SK-N-SH (cell line): ENCODE data around the gene ATG4B. TPM values are rescaled to one million over a fixed set of nuclear protein-coding genes. Genes with fewer than 3 reads are reported as not detected.

ENCODE experiments used
- CTCF ChIA-PET: fragments of 300-600, 350-600 bp; formaldehyde crosslinking; extraction: SDS; loops from one replicate; lab custom pipeline; 2021; lab: Yijun Ruan, JAX
- POLR2A ChIA-PET: fragments of 350-600 bp; sonication (Branson Sonifier 250); formaldehyde crosslinking; extraction: SDS; loops from one replicate; lab custom pipeline; 2020; ENCODE audit warnings: antibody characterized with exemption, inconsistent platforms; lab: Yijun Ruan, JAX
- DNase-seq: peaks from one replicate; pipeline ENCODE4 v3.0.0; 2012
- H2AFZ ChIP-seq: fragments of 200-600 bp; sonication (generic); 2 replicates; pipeline ENCODE4 v1.8.1; 2016; ENCODE audit warnings: antibody characterized with exemption, mild to moderate bottlenecking, low read depth
- H3F3A ChIP-seq: fragments of 200-600 bp; sonication (generic); replicated peaks from 2 replicates; pipeline ENCODE3; 2016; ENCODE audit warnings: antibody characterized with exemption, mild to moderate bottlenecking; ENCODE audit not compliant: insufficient read depth
- H3K27ac ChIP-seq, 2 experiments: fragments of 200-500 bp in 1 of 2; fragments of 200-600 bp in 1 of 2; sonication (Bioruptor generic) in 1 of 2; sonication (generic), shearing (Covaris generic) in 1 of 2; 2 replicates each; pipeline versions ENCODE4 v1.5.1 to v1.6.1; 2014 to 2016; ENCODE audit warnings: low read depth in 2 of 2, inconsistent platforms in 1 of 2, low read length in 1 of 2, mild to moderate bottlenecking in 1 of 2, mixed read lengths in 1 of 2
- H3K27me3 ChIP-seq: fragments of 200-600 bp; sonication (generic), shearing (Covaris generic); 2 replicates; pipeline ENCODE4 v1.6.1; 2016; ENCODE audit warnings: mixed run types; ENCODE audit not compliant: insufficient read depth
- H3K36me3 ChIP-seq, 2 experiments: fragments of 200-500 bp in 1 of 2; fragments of 200-600 bp in 1 of 2; sonication (Bioruptor generic) in 1 of 2; sonication (generic) in 1 of 2; replicated peaks in 1 of 2; 2 replicates each; pipeline versions ENCODE3 to v1.5.1; 2014 to 2016; ENCODE audit warnings: low read length in 1 of 2, mild to moderate bottlenecking in 1 of 2; ENCODE audit not compliant: insufficient read depth in 2 of 2, control insufficient read depth in 1 of 2
- H3K4me1 ChIP-seq, 2 experiments: fragments of 200-500 bp in 1 of 2; fragments of 200-600 bp in 1 of 2; sonication (Bioruptor generic) in 1 of 2; sonication (generic), shearing (Covaris generic) in 1 of 2; 2 replicates each; pipeline versions ENCODE4 v1.5.1 to v1.6.1; 2014 to 2016; ENCODE audit warnings: low read depth in 1 of 2, low read length in 1 of 2, mixed run types in 1 of 2; ENCODE audit not compliant: insufficient read depth in 2 of 2, control insufficient read depth in 1 of 2
- H3K4me2 ChIP-seq: fragments of 200-600 bp; sonication (generic), shearing (Covaris generic); 2 replicates; pipeline ENCODE4 v1.6.1; 2017; ENCODE audit warnings: mixed run types
- H3K4me3 ChIP-seq, 2 experiments: fragments of 200-500 bp in 1 of 2; fragments of 200-600 bp in 1 of 2; sonication (Bioruptor generic) in 1 of 2; sonication (generic), shearing (Covaris generic) in 1 of 2; 2 replicates each; pipeline versions ENCODE4 v1.5.1 to v1.8.1; 2014 to 2016; ENCODE audit warnings: low read depth in 2 of 2, inconsistent platforms in 1 of 2, low read length in 1 of 2, mild to moderate bottlenecking in 1 of 2, mixed read lengths in 1 of 2, moderate library complexity in 1 of 2
- H3K79me2 ChIP-seq: fragments of 200-600 bp; sonication (generic); 2 replicates; pipeline ENCODE4 v1.8.1; 2017; ENCODE audit warnings: mild to moderate bottlenecking; ENCODE audit not compliant: insufficient read depth
- H3K9ac ChIP-seq: fragments of 200-600 bp; sonication (generic); 2 replicates; pipeline ENCODE4 v1.6.1; 2017; ENCODE audit warnings: mixed run types
- H3K9me2 ChIP-seq: fragments of 200-600 bp; sonication (generic); 2 replicates; pipeline ENCODE4 v1.6.1; 2017; ENCODE audit warnings: mixed run types
- H3K9me3 ChIP-seq: fragments of 200-600 bp; sonication (generic); 2 replicates; pipeline ENCODE4 v1.6.1; 2017; ENCODE audit warnings: mixed run types, mild to moderate bottlenecking, moderate library complexity
- H4K20me1 ChIP-seq: fragments of 200-600 bp; sonication (generic); 2 replicates; pipeline ENCODE4 v1.6.1; 2017; ENCODE audit warnings: mild to moderate bottlenecking, mixed run types; ENCODE audit not compliant: insufficient read depth
- CHD2 ChIP-seq: fragments of 150-350 bp; IDR thresholded peaks from 2 replicates; pipeline ENCODE4 v1.6.1; 2018; ENCODE audit warnings: low read length; ENCODE audit not compliant: partially characterized antibody
- ELF1 ChIP-seq: IDR thresholded peaks from 2 replicates; pipeline ENCODE4 v1.4.0; 2012
- EP300 ChIP-seq, 2 experiments: IDR thresholded peaks; 2 replicates each; pipeline versions ENCODE4 v1.4.0 to v1.6.1; 2012; ENCODE audit warnings: borderline replicate concordance in 1 of 2, low read depth in 1 of 2, low read length in 1 of 2
- EZH2phosphoT487 ChIP-seq: fragments of 200-600 bp; sonication (generic); IDR thresholded peaks from 2 replicates; pipeline ENCODE4 v1.6.1; 2017; ENCODE audit warnings: low read depth, mixed run types, mild to moderate bottlenecking, antibody characterized with exemption, moderate library complexity, borderline replicate concordance
- FOSL2 ChIP-seq: IDR thresholded peaks from 2 replicates; pipeline ENCODE4 v1.4.0; 2012; ENCODE audit warnings: low read depth, mild to moderate bottlenecking, moderate library complexity, borderline replicate concordance
- FOXJ3 ChIP-seq: sonication (generic); formaldehyde crosslinking; IDR thresholded peaks from 2 replicates; pipeline ENCODE4 v1.5.1; 2020; ENCODE audit warnings: mild to moderate bottlenecking, missing genetic modification reagents
- FOXM1 ChIP-seq: IDR thresholded peaks from 2 replicates; pipeline ENCODE4 v1.4.0; 2012; ENCODE audit warnings: low read depth, mild to moderate bottlenecking
- GABPA ChIP-seq: IDR thresholded peaks from 2 replicates; pipeline ENCODE4 v1.4.0; 2012; ENCODE audit warnings: low read depth, mild to moderate bottlenecking
- JUND ChIP-seq: IDR thresholded peaks from 2 replicates; pipeline ENCODE4 v1.4.0; 2012
- MEF2A ChIP-seq: IDR thresholded peaks from 2 replicates; pipeline ENCODE4 v1.4.0; 2012; ENCODE audit warnings: low read depth, borderline replicate concordance
- NRF1 ChIP-seq: IDR thresholded peaks from 2 replicates; pipeline ENCODE4 v1.6.1; 2012; ENCODE audit warnings: low read depth, mild to moderate bottlenecking, low read length
- POLR2AphosphoS5 ChIP-seq: IDR thresholded peaks from 2 replicates; pipeline ENCODE4 v1.6.1; 2012; ENCODE audit warnings: low read depth, low read length
- RAD21 ChIP-seq: IDR thresholded peaks from 2 replicates; pipeline ENCODE4 v1.6.1; 2012; ENCODE audit warnings: mild to moderate bottlenecking, low read length
- RXRA ChIP-seq: IDR thresholded peaks from 2 replicates; pipeline ENCODE4 v1.4.0; 2012; ENCODE audit warnings: low read depth, mild to moderate bottlenecking, borderline replicate concordance
- SIN3A ChIP-seq: IDR thresholded peaks from 2 replicates; pipeline ENCODE4 v1.6.1; 2012; ENCODE audit warnings: low read depth, mild to moderate bottlenecking, low read length, moderate library complexity, borderline replicate concordance
- TEAD4 ChIP-seq: IDR thresholded peaks from 2 replicates; pipeline ENCODE4 v1.4.0; 2012; ENCODE audit warnings: mild to moderate bottlenecking, borderline replicate concordance; ENCODE audit not compliant: insufficient read depth
- WGBS: methylation state at CpG from one replicate; pipeline ENCODE4 v1.1.6; 2017; ENCODE audit warnings: low lambda C conversion rate; 5-methylcytosine and 5-hydroxymethylcytosine counted together
- polyA plus RNA-seq, 3 experiments: library from polyadenylated mRNA; depleted of rRNA; stranded (reverse); fragments of >200 nt; gene quantifications; 2 replicates each; pipeline ENCODE4 v1.2.3, GENCODE V29; 2012
- TF ChIP-seq, protein P1 (sequence below): IDR thresholded peaks from 2 replicates; pipeline ENCODE4 v1.4.0; 2012; ENCODE audit warnings: low read depth
- TF ChIP-seq, protein P2 (sequence below): fragments of 200-600 bp; sonication (generic); IDR thresholded peaks from 2 replicates; pipeline ENCODE4 v1.6.1; 2017; ENCODE audit warnings: antibody characterized with exemption, mild to moderate bottlenecking, moderate library complexity

ATG4B gene
- polyA plus RNA-seq, 1 of the 3 experiments (the other 2 are of a cell fraction), result 107 TPM

DNA sequence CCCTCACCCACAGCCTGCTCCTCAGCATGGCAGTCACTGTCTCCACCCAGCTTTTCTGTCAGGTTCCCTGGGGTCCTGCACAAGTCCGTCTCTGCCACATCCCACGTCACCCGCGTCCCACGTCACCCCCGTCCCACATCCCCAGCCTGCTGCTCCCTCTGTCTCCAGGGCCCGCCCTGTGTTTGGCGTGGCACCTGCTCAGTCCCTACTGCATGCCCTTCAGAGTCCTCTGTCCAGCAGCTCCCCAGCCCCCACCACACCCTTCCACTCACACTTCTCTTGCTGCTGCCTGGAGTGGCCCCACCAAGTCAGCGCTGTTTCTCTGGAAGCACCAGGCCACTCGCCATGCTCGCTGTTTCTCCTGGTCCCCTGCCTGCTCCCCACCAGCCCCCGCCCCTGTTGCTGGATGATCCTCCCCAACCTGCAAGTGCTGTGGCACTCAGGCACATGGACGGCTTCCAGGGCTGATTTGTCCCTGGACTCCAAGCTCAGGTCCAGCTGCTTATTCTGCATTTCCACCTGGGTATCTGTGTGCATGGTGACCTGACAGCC is 18.8 kb downstream of the ATG4B start:
- Histone ChIP-seq H3K9ac (no peak overlapping the region), H3K9me2 (no peaks in the 10 kb centered on the region), H3K4me2 (no peak overlapping the region), H3K9me3 (no peaks in the 10 kb centered on the region), H3F3A (no peaks in the 10 kb centered on the region), H3K79me2 (peaks cover 21% of the 10 kb centered on the region; the same call in 1 of the 2 replicates), H3K27me3 (no peaks in the 10 kb centered on the region), H3K36me3 (peaks cover 21 to 62% of the 10 kb centered on the region in 2 experiments), H4K20me1 (peaks cover 8% of the 10 kb centered on the region; the same call in 1 of the 2 replicates), H3K4me3 (no peak overlapping the region), H2AFZ (no peak overlapping the region), H3K4me1 (no peaks in the 10 kb centered on the region), H3K27ac (no peak overlapping the region)
- DNase-seq, result no peak
- TF ChIP-seq, protein P1, sequence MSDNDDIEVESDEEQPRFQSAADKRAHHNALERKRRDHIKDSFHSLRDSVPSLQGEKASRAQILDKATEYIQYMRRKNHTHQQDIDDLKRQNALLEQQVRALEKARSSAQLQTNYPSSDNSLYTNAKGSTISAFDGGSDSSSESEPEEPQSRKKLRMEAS, result no peak
- TF ChIP-seq EZH2phosphoT487, result no peak
- ChIA-PET POLR2A (no interaction called here), CTCF (interaction anchor here (7.5 kb wide), 1 partner anchor 10 kb away, joined by 77 read pairs; no protein-coding TSS in a partner anchor)
- WGBS, result 95% methylated on average over 13 of the region's 13 CpGs

DNA sequence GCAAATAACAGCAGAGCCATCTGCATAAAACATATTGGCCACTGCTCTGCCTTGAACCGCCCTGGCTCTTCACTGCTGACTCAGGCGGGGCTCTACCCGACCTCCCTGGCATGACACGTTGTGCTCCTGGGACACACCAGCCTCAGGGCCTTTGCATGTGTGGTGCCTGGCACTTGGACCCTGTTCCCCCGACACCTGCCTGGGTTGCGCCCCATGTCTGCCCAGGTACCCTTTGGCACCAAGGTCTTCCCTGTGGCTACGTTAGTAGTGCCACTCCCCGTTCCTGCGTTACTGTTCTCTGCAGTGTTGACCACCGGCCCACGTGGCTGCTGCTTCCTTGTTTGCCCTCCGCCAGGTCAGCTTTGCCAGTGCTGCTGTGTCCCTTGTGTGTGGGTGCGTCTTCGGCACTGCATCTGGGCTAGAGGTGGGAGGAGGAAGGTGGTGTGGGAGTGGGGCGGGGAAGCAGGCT is 20.3 kb downstream of the ATG4B start:
- TF ChIP-seq EZH2phosphoT487 (no peak), GABPA (no peak), POLR2AphosphoS5 (no peak), FOXM1 (no peak), FOXJ3 (no peak), JUND (no peak), EP300 (IDR thresholded peaks at IDR 0.05; ENCODE audit: borderline replicate concordance in 1 of 2, low read depth in 1 of 2, low read length in 1 of 2) (no peak), RAD21 (no peak)
- Histone ChIP-seq H3K27me3 (no peaks in the 10 kb centered on the region), H3K4me2 (no peak overlapping the region), H2AFZ (no peak overlapping the region), H3K79me2 (peaks cover 8% of the 10 kb centered on the region; the same call in 1 of the 2 replicates), H4K20me1 (peaks cover 5% of the 10 kb centered on the region; the same call in 1 of the 2 replicates), H3K9me3 (no peaks in the 10 kb centered on the region), H3K4me3 (no peak overlapping the region), H3K9ac (no peak overlapping the region), H3K27ac (no peak overlapping the region), H3K36me3 (peaks cover 22 to 55% of the 10 kb centered on the region in 2 experiments), H3F3A (peaks cover 5% of the 10 kb centered on the region), H3K9me2 (no peaks in the 10 kb centered on the region), H3K4me1 (no peaks in the 10 kb centered on the region)
- no peak for DNase-seq
- WGBS, result 93% methylated on average over 14 of the region's 15 CpGs
- ChIA-PET POLR2A (interaction anchor here (0.7 kb wide), 1 partner anchor 365 kb away, joined by 3 read pairs; no protein-coding TSS in a partner anchor), CTCF (interaction anchor here (1.2 to 7.5 kb wide), 5 partner anchors 12 to 807 kb away, joined by 5 to 77 read pairs (median 10); no protein-coding TSS in a partner anchor)

DNA sequence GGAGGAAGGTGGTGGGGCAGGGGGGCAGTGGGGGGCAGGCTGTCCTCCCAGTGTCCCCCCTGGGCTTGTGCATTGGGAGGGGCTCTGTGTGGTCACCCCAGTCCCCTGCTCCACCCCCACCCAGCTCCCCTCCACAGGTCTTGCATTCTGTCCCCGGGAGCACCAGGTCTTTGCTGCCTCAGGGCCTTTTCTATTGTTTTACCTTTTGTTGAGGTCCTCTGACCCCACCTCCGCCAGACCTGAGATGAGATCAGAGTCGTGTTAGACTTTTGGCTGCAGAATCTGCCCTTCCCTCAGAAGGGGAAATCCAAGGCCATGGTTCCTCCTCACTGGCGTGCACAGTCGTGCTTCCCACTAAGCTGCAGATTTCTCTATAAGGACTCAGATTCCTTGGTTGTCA is 20.8 kb downstream of the ATG4B start:
- Histone ChIP-seq H3F3A (peaks cover 7% of the 10 kb centered on the region), H3K9me3 (no peaks in the 10 kb centered on the region), H2AFZ (no peak overlapping the region), H3K79me2 (peaks cover 3% of the 10 kb centered on the region; the same call in 1 of the 2 replicates), H3K9me2 (no peaks in the 10 kb centered on the region), H3K27ac (no peak overlapping the region), H3K4me1 (no peaks in the 10 kb centered on the region), H3K27me3 (no peaks in the 10 kb centered on the region), H4K20me1 (peaks cover 4% of the 10 kb centered on the region; the same call in 1 of the 2 replicates), H3K36me3 (peaks cover 22 to 50% of the 10 kb centered on the region in 2 experiments), H3K4me3 (no peak overlapping the region), H3K4me2 (no peak overlapping the region), H3K9ac (no peak overlapping the region)
- ChIA-PET CTCF (interaction anchor here (0.7 to 7.5 kb wide), 16 partner anchors 12 to 807 kb away, joined by 3 to 77 read pairs (median 5); partner anchors contain the start of gene ATG4B), POLR2A (no interaction called here)
- 90% methylated on average over 4 of the region's 5 CpGs for WGBS
- no peak for DNase-seq
- TF ChIP-seq, protein P2, sequence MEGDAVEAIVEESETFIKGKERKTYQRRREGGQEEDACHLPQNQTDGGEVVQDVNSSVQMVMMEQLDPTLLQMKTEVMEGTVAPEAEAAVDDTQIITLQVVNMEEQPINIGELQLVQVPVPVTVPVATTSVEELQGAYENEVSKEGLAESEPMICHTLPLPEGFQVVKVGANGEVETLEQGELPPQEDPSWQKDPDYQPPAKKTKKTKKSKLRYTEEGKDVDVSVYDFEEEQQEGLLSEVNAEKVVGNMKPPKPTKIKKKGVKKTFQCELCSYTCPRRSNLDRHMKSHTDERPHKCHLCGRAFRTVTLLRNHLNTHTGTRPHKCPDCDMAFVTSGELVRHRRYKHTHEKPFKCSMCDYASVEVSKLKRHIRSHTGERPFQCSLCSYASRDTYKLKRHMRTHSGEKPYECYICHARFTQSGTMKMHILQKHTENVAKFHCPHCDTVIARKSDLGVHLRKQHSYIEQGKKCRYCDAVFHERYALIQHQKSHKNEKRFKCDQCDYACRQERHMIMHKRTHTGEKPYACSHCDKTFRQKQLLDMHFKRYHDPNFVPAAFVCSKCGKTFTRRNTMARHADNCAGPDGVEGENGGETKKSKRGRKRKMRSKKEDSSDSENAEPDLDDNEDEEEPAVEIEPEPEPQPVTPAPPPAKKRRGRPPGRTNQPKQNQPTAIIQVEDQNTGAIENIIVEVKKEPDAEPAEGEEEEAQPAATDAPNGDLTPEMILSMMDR, result no peak
- TF ChIP-seq TEAD4, result no peak
- no peak for TF ChIP-seq RXRA
- TF ChIP-seq MEF2A, result no peak
- TF ChIP-seq GABPA, result no peak
- TF ChIP-seq NRF1, result no peak
- no peak for TF ChIP-seq CHD2
- TF ChIP-seq SIN3A, result no peak
- TF ChIP-seq ELF1, result no peak
- no peak for TF ChIP-seq EZH2phosphoT487
- no peak for TF ChIP-seq FOSL2
